ENCODE results near the gene GPATCH1. TPM values are rescaled to one million over a fixed set of nuclear protein-coding genes. Genes with fewer than 3 reads are reported as not detected.

GPATCH1 gene
- polyA plus RNA-seq, 2 donors = 4.3 to 5.2 TPM

- H3K4me3 ChIP-seq (ENCODE audit: low read depth in 1 of 2, low read length in 2 of 2) = peak overlapping the region; percentile 75 to 84
- H3K27me3 ChIP-seq (ENCODE audit: control insufficient read depth in 1 of 2, insufficient read depth in 2 of 2, low read length in 2 of 2) = no peaks in the 10 kb centered on the region
- peaks cover 5 to 6% of the 10 kb centered on the region in 2 donors for H3K4me1 ChIP-seq (ENCODE audit: control insufficient read depth in 2 of 2, insufficient read depth in 2 of 2, low read length in 1 of 2)
- no peaks in the 10 kb centered on the region for H3K9me3 ChIP-seq (ENCODE audit: control insufficient read depth in 2 of 2, insufficient read depth in 1 of 2, low read depth in 1 of 2, low read length in 1 of 2)
- peak overlapping the region; percentile 89 to 93 for H3K27ac ChIP-seq (ENCODE audit: low read depth in 2 of 2, low read length in 1 of 2)
- no peaks in the 10 kb centered on the region for H3K36me3 ChIP-seq (ENCODE audit: control insufficient read depth in 2 of 2, insufficient read depth in 2 of 2, low read length in 1 of 2)
- WGBS, 2 donors = 9 to 11% methylated on average over 25 of the region's 25 CpGs
These were observed 95.1 kb downstream of the GPATCH1 start for GRCh38 chr19:33175886-33176669.

GRCh38 chr19:33176670-33177416 lies 95.9 kb downstream of the GPATCH1 start:
- Histone ChIP-seq H3K4me1 (ENCODE audit: control insufficient read depth in 2 of 2, insufficient read depth in 2 of 2, low read length in 1 of 2) (peaks cover 5 to 6% of the 10 kb centered on the region in 2 donors), H3K27me3 (ENCODE audit: control insufficient read depth in 1 of 2, insufficient read depth in 2 of 2, low read length in 2 of 2) (no peaks in the 10 kb centered on the region), H3K36me3 (ENCODE audit: control insufficient read depth in 2 of 2, insufficient read depth in 2 of 2, low read length in 1 of 2) (no peaks in the 10 kb centered on the region), H3K4me3 (ENCODE audit: low read depth in 1 of 2, low read length in 2 of 2) (peak overlapping the region; percentile 75 to 84), H3K9me3 (ENCODE audit: control insufficient read depth in 2 of 2, insufficient read depth in 1 of 2, low read depth in 1 of 2, low read length in 1 of 2) (no peaks in the 10 kb centered on the region), H3K27ac (ENCODE audit: low read depth in 2 of 2, low read length in 1 of 2) (peak overlapping the region; percentile 93 to 95)
- WGBS, 2 donors = 0 to 1% methylated on average over 58 to 65 of the region's 65 CpGs

GRCh38 chr19:33177417-33177979 lies 96.5 kb downstream of the GPATCH1 start:
- Histone ChIP-seq H3K27ac (ENCODE audit: low read depth in 2 of 2, low read length in 1 of 2) (peak overlapping the region; percentile 89 to 95), H3K27me3 (ENCODE audit: control insufficient read depth in 1 of 2, insufficient read depth in 2 of 2, low read length in 2 of 2) (no peaks in the 10 kb centered on the region), H3K4me1 (ENCODE audit: control insufficient read depth in 2 of 2, insufficient read depth in 2 of 2, low read length in 1 of 2) (peaks cover 5 to 6% of the 10 kb centered on the region in 2 donors), H3K36me3 (ENCODE audit: control insufficient read depth in 2 of 2, insufficient read depth in 2 of 2, low read length in 1 of 2) (no peaks in the 10 kb centered on the region), H3K4me3 (ENCODE audit: low read depth in 1 of 2, low read length in 2 of 2) (peak overlapping the region; percentile 46 to 53), H3K9me3 (ENCODE audit: control insufficient read depth in 2 of 2, insufficient read depth in 1 of 2, low read depth in 1 of 2, low read length in 1 of 2) (no peaks in the 10 kb centered on the region)
- 0 to 1% methylated on average over 32 to 38 of the region's 38 CpGs for WGBS, 2 donors

Other genes starting within 250 kb of the GPATCH1 start
- gene SLC7A9, start 211.4 kb upstream of the GPATCH1 start, polyA plus RNA-seq = under 1 TPM; 0.16 to 0.33 TPM
- gene CEP89, start 109.2 kb upstream of the GPATCH1 start, polyA plus RNA-seq = 1 to 10 TPM; 6.3 to 8.2 TPM
- 1 to 10 TPM in 1 of 2 donors, under 1 TPM in 1; 0.51 to 1.7 TPM for gene FAAP24, start 108.9 kb upstream of the GPATCH1 start, polyA plus RNA-seq
- gene RHPN2, start 16.3 kb upstream of the GPATCH1 start, polyA plus RNA-seq = under 1 TPM; 0.26 to 0.76 TPM
- gene WDR88, start 50.9 kb downstream of the GPATCH1 start, polyA plus RNA-seq = not detected
- 1 to 10 TPM; 4.1 to 5.7 TPM for gene LRP3, start 113.1 kb downstream of the GPATCH1 start, polyA plus RNA-seq
- gene SLC7A10, start 144.7 kb downstream of the GPATCH1 start, polyA plus RNA-seq = under 1 TPM in 1 of 2 donors, not detected in 1; 0.04 TPM
- gene CEBPA, start 221.4 kb downstream of the GPATCH1 start, polyA plus RNA-seq = 10 to 100 TPM; 14.1 to 19.4 TPM